NCI-H524 treated with DMSO at 0.1 percent for 48 hours (cell line): ENCODE data around the gene SOX13.

Experiments
- DNase-seq: peaks from one replicate; lab custom pipeline; 2025; lab: John Stamatoyannopoulos, UW

Gene SOX13

DNA sequence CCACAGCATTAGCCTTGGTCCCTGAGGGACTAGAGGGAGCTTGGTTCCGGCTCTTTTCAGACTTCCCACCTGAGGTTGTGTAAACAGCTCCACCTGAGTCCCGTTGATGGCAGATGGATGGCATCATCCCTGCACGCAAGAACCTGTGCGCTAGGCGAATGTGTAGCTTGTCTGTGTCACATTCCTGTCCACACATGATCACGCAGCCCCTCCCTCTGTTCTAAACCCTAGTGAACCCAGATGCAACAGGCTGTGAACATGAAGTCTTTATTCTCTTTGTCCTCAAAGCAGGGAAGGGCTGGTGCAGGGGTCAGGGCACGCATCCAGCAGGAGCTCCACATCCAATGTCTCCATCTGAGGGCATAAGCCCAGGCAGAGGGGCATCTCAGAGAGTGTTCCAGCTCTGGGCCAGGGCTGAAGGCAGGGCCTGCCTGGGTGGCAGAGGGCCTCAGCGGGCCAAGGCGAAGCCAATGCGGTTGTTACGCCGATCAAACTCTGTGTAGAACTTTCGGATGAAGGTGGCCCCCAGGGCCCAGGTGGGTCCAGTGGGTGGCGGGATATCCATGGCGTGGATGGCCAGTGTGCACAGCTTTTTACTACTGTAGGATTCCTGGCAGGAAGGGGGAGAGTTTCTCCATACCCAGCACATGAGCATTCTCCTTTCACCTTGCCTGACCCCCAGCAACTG, 81.8 kb downstream of the SOX13 start:
- DNase-seq, result no peak

DNA sequence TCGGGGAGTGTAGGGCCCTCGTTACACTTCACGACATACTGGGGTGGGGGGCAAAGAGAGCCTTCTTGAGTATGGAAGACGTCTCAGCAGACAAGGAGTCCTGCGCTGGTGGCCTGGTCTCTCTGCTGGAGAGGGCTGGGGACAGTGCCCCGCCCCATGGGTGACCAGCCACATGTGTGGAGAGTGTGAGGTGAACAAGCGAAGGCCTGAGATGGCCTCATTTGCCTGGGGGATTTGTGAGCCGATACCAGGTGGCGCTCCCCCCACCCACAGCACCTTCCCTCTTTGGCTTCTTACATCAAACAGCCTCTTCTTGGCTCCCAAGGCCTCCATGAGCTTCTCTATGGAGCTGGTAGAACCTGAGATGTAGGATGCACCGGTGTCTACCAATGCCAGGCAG, 83.0 kb downstream of the SOX13 start:
- DNase-seq, result no peak

DNA sequence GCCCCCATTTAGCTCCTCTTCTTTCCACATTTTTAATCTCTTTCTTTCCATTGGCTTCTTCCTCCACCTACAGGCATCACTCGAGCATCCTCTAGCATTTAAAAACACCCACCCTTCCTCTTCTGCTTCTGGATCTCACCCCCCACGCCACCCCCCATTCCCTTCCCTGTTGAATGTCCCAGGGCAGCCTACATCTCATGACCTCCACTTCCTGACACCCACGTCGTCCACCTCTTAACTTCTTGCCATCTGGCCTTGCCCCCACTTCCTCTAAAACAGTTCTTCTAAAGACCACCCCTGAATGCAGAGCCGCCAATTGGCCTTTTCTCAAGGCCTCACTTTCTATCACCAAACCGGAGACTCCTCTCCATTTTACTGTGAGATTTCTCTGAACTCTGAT, 85.0 kb downstream of the SOX13 start:
- DNase-seq, result no peak

DNA sequence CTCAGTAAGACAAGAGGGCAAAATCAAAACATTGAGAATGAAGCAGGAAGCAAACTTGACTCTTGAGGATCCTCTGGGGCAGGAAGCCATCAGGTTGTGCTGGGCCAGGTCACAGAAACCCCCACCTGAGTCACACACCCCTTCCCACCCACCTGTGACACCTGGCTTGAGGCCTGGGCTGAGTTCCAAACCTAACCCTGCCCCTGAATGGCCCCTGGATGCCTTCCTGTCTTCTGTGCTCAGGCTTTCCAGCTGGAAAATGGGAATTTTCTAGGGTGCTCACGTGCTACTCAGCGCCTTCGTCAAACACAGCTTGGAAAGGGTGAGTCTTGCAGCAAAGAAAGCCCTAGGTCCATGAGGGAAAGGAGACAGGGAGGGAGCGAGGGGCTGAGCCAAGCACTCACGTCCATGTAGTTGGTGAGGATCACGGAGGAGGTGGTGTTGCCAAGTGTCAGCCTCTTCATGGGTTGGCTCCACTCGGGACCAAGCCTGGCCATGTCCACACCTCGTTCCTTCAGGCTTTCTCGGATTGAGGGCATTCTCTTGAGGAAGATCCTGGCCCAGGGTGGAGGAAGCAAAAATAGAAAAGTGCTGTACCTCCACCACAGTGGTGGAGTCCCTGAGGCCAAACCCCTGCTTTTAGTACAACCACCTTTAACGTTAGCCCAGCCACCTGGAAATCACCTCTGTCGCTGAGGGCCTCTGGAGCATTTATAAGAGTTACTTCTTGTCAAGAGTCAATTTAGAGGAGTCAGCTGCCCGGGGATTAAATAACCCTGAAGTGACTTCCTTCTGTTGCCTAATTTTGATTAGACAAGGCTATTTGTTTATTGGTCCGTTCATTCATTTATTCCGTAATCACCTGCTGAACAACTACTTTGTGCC, 88.9 kb downstream of the SOX13 start:
- peak; percentile 43 for DNase-seq

DNA sequence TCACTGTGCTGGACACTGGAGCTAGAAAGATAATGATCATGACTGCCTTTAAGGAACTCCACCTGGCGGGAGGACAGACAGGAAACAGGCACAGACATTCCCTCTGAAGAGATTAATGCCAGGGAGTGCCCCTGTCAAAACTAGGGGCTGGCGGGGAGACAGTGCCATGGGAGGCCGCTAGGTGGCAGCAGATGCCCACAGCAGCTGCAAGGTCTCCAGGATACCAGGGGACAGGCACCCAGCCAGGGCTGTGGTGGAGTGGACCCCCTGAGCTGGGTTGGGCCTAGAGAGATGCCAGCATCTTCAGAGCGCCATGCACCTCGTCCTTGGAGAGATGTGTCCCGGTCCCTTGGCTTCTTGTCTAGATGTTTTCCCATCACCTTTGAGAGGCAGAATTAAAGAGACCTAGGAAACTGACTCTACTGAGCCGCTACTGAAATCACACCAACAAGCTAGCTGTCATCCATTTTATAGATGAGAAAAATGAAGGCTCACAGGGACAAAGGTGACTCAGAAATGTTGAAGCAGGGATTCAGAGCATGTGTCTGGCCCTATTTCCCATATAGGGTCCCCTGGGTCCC, 89.7 kb downstream of the SOX13 start:
- peak; percentile 43 for DNase-seq

DNA sequence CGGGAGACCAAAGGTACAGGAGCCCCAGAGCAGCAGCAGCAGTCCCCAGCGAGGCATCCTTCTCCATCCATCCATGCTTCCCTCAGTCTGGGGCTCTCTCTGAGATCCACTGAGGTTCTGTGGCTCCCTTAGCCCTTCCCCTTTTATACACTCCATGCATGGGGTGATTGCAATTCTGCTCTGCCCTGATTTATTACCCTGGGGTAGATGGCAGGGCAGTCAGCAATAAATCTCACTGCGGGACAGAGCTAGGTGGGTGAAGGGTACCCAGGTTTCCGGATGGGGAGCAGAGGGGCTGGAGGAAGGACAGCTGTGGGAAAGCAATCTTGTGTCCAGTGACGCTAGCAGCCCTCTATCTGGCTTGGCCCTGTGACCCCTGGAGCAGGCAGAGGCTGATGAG, 93.3 kb downstream of the SOX13 start, which contains the start of gene REN:
Gene REN (minus strand): TSS at position 119 of the 400 bp plus-strand sequence. CDS start 44 bp downstream, at position 75.
- DNase-seq, result no peak

DNA sequence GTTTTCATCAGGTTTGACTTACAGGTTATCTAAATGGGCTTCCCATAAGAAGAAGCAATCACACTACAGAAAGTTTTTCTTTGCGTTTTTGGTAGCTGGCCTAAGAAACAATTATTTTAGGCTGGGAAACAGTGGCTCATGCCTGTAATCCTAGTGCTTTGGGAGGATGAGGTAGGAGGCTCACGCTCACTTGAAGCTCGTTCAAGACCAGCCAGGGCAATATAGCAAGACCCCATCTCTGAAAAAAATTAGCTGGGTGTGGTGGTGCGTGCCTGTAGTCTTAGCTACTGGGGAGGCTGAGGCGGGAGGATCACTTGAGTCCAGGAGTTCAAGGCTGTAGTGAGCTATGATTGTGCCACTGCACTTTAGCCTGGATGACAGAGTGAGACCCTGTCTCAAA, 94.8 kb downstream of the SOX13 start:
- DNase-seq, result no peak

DNA sequence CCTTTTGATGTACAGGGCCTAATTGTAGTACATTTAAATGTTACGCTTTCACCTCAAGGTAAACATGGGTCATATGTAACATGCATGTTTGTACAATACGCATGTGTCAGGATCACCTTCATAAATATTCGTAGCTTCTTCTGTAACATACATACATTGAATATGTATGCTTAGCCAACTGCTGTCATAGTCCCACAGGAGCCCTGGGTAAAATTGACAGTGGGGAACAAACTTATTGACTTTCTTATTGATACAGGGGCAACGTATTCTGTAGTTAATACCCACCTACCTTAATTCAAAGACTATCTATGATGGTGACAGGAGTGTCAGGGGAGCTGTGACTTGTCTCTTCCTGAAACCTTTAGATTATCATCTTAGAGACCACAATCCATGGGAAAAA, 96.9 kb downstream of the SOX13 start:
- no peak for DNase-seq

DNA sequence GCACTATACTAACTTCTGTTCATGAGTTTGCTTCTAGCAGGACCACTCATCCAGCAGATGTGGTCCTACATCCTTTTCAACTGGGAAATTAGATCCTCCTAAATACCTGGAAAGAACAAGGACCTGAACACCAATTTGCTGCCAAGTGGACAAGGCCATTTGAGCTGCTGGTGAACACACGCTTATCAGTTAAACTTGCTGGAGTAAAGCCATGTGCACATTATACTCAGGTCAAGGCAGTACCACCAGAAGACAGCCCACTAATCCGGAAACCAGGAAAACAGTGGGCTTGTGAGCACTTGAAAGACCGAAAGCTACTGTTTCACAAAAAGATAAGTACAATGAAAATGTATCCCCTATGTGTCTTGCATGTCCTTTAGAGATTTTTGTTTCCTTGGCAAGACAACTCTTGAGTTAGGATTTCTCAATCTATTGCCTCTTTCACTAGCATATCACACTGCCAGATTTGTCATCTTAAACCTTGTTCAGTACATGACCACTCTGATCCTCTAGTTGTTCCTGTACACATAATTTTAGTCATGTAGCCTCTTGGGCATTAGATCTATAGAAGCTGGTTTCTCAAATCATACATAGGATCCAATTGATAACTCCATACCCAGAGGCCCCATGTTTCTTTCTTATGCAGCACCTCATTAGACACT, 97.7 kb downstream of the SOX13 start:
- DNase-seq, result no peak

DNA sequence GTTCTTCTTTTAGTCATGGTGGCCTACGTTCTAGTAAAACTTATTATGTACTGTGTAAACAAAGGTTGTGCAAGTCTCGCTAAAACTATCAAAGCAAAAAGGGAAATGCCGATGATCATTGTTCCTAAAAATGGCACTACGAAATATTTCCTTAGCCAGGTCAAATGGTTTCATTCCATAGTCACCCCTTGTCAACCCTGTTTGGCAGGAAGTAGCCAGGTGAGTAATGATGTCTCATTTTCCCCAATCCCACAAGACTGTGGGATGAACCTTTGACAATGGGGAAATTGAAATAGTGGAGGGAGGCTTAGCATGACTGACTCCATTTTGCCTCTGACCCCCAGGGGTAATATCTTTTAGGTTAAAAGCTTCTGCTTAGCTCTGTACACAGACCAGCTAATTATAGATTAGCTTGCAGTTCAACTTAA, 98.8 kb downstream of the SOX13 start:
- DNase-seq, result no peak

DNA sequence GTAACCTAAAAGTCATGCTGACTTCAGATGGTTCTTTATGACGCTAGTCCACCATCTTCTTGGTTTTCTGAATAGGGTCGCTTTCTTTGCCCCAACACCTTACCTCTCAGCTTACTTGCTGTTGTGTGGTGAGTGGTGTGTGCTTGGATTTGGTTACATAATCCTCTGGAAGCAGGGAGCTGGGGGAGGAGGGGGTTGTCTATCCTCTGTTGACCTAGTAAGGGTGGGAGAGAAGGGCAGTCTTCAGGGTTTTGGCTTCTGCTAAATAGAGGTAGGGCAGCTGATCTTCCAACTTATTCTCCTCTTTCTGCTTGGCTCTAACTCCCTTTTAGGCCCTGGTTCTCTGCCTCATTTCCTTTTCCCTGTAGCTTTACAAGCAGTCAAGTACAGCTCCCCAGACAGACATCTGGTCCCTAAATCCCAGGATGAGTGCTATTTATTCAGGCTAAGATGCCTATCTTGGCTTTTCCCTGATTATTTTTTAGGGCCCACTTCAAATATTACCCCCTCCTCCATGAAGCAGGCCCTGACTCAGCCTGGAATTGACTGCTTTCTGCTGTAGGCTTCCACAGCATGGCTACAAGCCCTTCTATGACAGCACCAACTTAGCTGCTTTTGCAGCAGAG, 99.6 kb downstream of the SOX13 start:
- DNase-seq, result peak; percentile 48

DNA sequence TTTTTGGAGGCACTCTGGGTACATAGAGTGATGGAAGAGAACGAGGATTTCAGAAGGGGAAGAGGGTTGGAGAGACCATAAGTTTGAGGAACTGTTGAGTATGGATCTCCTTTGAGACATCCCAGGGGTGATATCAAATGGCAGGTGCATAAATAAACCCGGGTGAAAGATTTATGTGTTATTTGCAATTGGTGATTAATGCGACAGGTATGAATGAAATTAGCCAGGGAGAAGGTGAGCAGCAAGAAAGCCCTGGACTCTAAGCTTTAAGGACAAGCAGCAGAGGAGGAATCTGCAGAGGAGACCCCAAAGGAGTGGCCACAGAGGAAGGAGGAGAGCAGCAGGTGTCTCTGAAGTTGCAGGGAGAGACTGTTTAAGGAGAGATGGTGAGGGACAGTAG, 102.0 kb downstream of the SOX13 start:
- no peak for DNase-seq

DNA sequence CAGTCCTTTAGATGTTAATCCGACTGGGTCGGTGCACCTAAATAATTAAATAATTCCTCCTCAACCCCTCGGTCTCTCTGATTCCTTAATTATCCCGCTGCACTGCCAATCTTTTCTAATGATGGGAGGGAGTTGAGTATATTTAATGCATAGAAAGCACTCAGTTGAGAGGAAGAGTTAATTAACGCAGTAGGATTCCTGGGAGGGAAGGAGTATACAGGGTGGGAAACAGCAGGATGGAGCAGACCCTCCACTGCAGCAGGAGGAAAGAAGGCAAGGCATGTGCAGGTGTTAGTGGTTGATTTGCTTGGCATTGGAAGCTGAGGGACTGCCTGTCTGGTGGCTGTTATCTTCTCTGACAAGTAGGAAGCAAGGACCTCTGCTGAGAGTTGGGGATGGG, 103.1 kb downstream of the SOX13 start:
- no peak for DNase-seq

DNA sequence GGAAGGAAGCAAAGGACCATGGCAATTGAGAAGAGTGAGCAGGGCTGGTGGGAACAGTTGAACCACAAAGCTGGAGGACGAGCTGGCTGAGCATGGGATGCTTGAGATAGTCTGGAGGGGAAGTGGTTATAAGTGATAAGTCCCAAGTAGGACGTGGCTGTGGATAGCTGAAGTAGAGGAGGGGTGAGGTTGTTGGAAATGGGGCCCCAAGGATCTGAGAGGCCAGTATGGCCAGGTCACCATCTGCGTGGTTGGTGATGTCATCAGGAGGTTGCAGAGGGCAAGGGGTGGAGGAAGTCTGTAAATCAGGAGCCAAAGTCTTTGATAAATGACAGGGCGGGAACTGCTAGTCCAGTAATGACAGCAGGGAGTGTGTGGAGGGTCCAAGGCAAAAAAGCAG, 104.2 kb downstream of the SOX13 start:
- no peak for DNase-seq
